Neural cell (in vitro differentiated cells): Measurements from ENCODE around the gene STON2. TPM values are rescaled to one million over a fixed set of nuclear protein-coding genes. Genes with fewer than 3 reads are reported as not detected.

ENCODE experiments used
- H2AFZ ChIP-seq: fragments of 200-600, 300-800 bp; sonication (generic), shearing (Covaris generic); 2 replicates; pipeline ENCODE4 v1.6.0; 2014; ENCODE audit warnings: low read depth, mild to moderate bottlenecking, antibody characterized with exemption, low read length, moderate library complexity
- H3F3A ChIP-seq: fragments of 200-600 bp; shearing (Covaris generic); 2 replicates; pipeline ENCODE4 v1.6.1; 2016; ENCODE audit warnings: mild to moderate bottlenecking, moderate library complexity, mixed read lengths, antibody characterized with exemption, low read length; ENCODE audit not compliant: insufficient read depth, poor library complexity, severe bottlenecking
- H3K27ac ChIP-seq: fragments of 200-600, 300-800 bp; sonication (generic), shearing (Covaris generic); 2 replicates; pipeline ENCODE4 v1.5.1; 2014; ENCODE audit warnings: mild to moderate bottlenecking, low read length, moderate library complexity
- H3K27me3 ChIP-seq: fragments of 300-800, 200-600 bp; sonication (generic), shearing (Covaris generic); 2 replicates; pipeline ENCODE4 v1.6.0; 2014; ENCODE audit warnings: mild to moderate bottlenecking, low read depth, low read length, moderate library complexity; ENCODE audit not compliant: insufficient read depth
- H3K36me3 ChIP-seq: fragments of 300-800, 200-600 bp; sonication (generic), shearing (Covaris generic); 2 replicates; pipeline ENCODE4 v1.5.1; 2014; ENCODE audit warnings: mild to moderate bottlenecking, antibody characterized with exemption, low read length, moderate library complexity; ENCODE audit not compliant: insufficient read depth
- H3K4me2 ChIP-seq: fragments of 300-800, 200-600 bp; sonication (generic), shearing (Covaris generic); 2 replicates; pipeline ENCODE4 v1.6.0; 2014; ENCODE audit warnings: mild to moderate bottlenecking, low read length
- H3K4me3 ChIP-seq: fragments of 300-800, 200-600 bp; sonication (generic), shearing (Covaris generic); 2 replicates; pipeline ENCODE4 v1.5.1; 2014; ENCODE audit warnings: mild to moderate bottlenecking, low read length, moderate library complexity
- H3K79me2 ChIP-seq: fragments of 200-600 bp; shearing (Covaris generic); replicated peaks from 2 replicates; pipeline ENCODE4 v1.6.0; 2014; ENCODE audit warnings: mild to moderate bottlenecking, low read length, moderate library complexity; ENCODE audit not compliant: insufficient read depth
- H3K9ac ChIP-seq: fragments of 300-800, 200-600 bp; sonication (generic), shearing (Covaris generic); 2 replicates; pipeline ENCODE4 v1.6.1; 2016; ENCODE audit warnings: mild to moderate bottlenecking, low read length, mixed read lengths
- H3K9me2 ChIP-seq: fragments of 200-600 bp; shearing (Covaris generic); 2 replicates; pipeline ENCODE4 v1.6.1; 2016; ENCODE audit warnings: mild to moderate bottlenecking, low read length, mixed read lengths; ENCODE audit not compliant: insufficient read depth
- H3K9me3 ChIP-seq: fragments of 200-600, 300-800 bp; sonication (generic), shearing (Covaris generic); 2 replicates; pipeline ENCODE4 v1.6.1; 2016; ENCODE audit warnings: mild to moderate bottlenecking, mixed run types, low read length, moderate library complexity, mixed read lengths
- H4K20me1 ChIP-seq: fragments of 200-600 bp; shearing (Covaris generic); 2 replicates; pipeline ENCODE4 v1.6.1; 2016; ENCODE audit warnings: mild to moderate bottlenecking, mixed run types; ENCODE audit not compliant: insufficient read depth
- CTCF ChIP-seq: fragments of 450-650 bp; IDR thresholded peaks from 2 replicates; pipeline ENCODE4 v1.5.1; 2014; ENCODE audit warnings: antibody characterized with exemption, mild to moderate bottlenecking, moderate library complexity; ENCODE audit not compliant: poor library complexity, severe bottlenecking
- EP300 ChIP-seq: fragments of 450-650 bp; conservative IDR thresholded peaks from 2 replicates; pipeline ENCODE4 v1.6.1; 2014; ENCODE audit warnings: antibody characterized with exemption, mild to moderate bottlenecking, moderate library complexity; ENCODE audit not compliant: poor library complexity, severe bottlenecking
- EZH2 ChIP-seq: fragments of 200-600, 300-800 bp; shearing (Covaris generic), sonication (generic); IDR thresholded peaks from 2 replicates; pipeline ENCODE4 v1.6.1; 2014; ENCODE audit warnings: antibody characterized with exemption, low read length, borderline replicate concordance, mild to moderate bottlenecking; ENCODE audit not compliant: insufficient read depth, poor library complexity, severe bottlenecking
- MXI1 ChIP-seq: fragments of 450-650 bp; conservative IDR thresholded peaks from 2 replicates; pipeline ENCODE4 v1.6.1; 2014; ENCODE audit warnings: antibody characterized with exemption, mild to moderate bottlenecking; ENCODE audit not compliant: poor library complexity, severe bottlenecking
- POLR2AphosphoS5 ChIP-seq: IDR thresholded peaks from 2 replicates; pipeline ENCODE4 v1.6.1; 2012
- RAD21 ChIP-seq: fragments of 450-650 bp; conservative IDR thresholded peaks from 2 replicates; pipeline ENCODE4 v1.6.1; 2014; ENCODE audit warnings: antibody characterized with exemption, mild to moderate bottlenecking, moderate library complexity
- REST ChIP-seq: IDR thresholded peaks from 2 replicates; pipeline ENCODE4 v1.6.1; 2012; ENCODE audit warnings: borderline replicate concordance
- SMC3 ChIP-seq: fragments of 450-650 bp; conservative IDR thresholded peaks from 2 replicates; pipeline ENCODE4 v1.6.1; 2014; ENCODE audit warnings: antibody characterized with exemption, mild to moderate bottlenecking, moderate library complexity; ENCODE audit not compliant: poor library complexity
- TAF1 ChIP-seq: IDR thresholded peaks from 2 replicates; pipeline ENCODE4 v1.6.1; 2012; ENCODE audit warnings: low read depth
- polyA plus RNA-seq: library from polyadenylated mRNA; depleted of rRNA; stranded (reverse); fragments of >200 nt; gene quantifications from 2 replicates; pipeline ENCODE4 v1.2.3, GENCODE V29; 2014

The STON2 gene
- polyA plus RNA-seq, 1 donor from 2014 or later = 11.3 TPM

- peaks cover 13% of the 10 kb centered on the region for H3K79me2 ChIP-seq
- no peaks in the 10 kb centered on the region for H3K9me2 ChIP-seq
- H4K20me1 ChIP-seq = no peaks in the 10 kb centered on the region
- peak overlapping the region; percentile 70 for H3K9ac ChIP-seq
- H3K36me3 ChIP-seq = no peaks in the 10 kb centered on the region
- peak overlapping the region; percentile 75 for H2AFZ ChIP-seq
- peak overlapping the region; percentile 72 for H3K27ac ChIP-seq
- peaks cover 4% of the 10 kb centered on the region for H3K27me3 ChIP-seq
- no peak for TF ChIP-seq EZH2
- TF ChIP-seq TAF1 = peak; percentile 9
- TF ChIP-seq RAD21 = no peak
- no peak for TF ChIP-seq SMC3
- TF ChIP-seq CTCF = no peak
- peaks cover 5% of the 10 kb centered on the region for H3F3A ChIP-seq
- peak overlapping the region; percentile 99 for H3K4me3 ChIP-seq
- H3K4me2 ChIP-seq = peak overlapping the region; percentile 86
- H3K9me3 ChIP-seq = no peaks in the 10 kb centered on the region
These were observed 34.9 kb upstream of the STON2 start for GRCh38 chr14:81435048-81435390.

- H3F3A ChIP-seq = peaks cover 5% of the 10 kb centered on the region
- no peaks in the 10 kb centered on the region for H3K9me2 ChIP-seq
- H3K9me3 ChIP-seq = no peaks in the 10 kb centered on the region
- no peak overlapping the region for H2AFZ ChIP-seq
- peaks cover 13% of the 10 kb centered on the region for H3K79me2 ChIP-seq
- no peaks in the 10 kb centered on the region for H4K20me1 ChIP-seq
- peaks cover 4% of the 10 kb centered on the region for H3K27me3 ChIP-seq
- H3K4me2 ChIP-seq = peak overlapping the region; percentile 86
- H3K27ac ChIP-seq = no peak overlapping the region
- no peak overlapping the region for H3K9ac ChIP-seq
- H3K36me3 ChIP-seq = no peaks in the 10 kb centered on the region
- H3K4me3 ChIP-seq = peak overlapping the region; percentile 99
- TF ChIP-seq CTCF (no peak), REST (no peak), POLR2AphosphoS5 (no peak), EZH2 (no peak), SMC3 (no peak), MXI1 (no peak), TAF1 (no peak), EP300 (no peak), RAD21 (no peak)
These were observed 34.1 kb upstream of the STON2 start for GRCh38 chr14:81434230-81434629.
